Smooth muscle cell of trachea (primary cell): ENCODE data around the gene ZBTB49. TPM values are rescaled to one million over a fixed set of nuclear protein-coding genes. Genes with fewer than 3 reads are reported as not detected.

Experiments
- total RNA-seq: library from RNA; depleted of rRNA; stranded (reverse); fragments of >200 nt; gene quantifications from 2 replicates; pipeline ENCODE4 v1.2.1, GENCODE V29; 2014

Gene ZBTB49
- 2.6 and 2.9 TPM in 2 replicates for total RNA-seq

GRCh38 chr4:4289941-4290850 is at the start of gene ZBTB49, which contains the start of gene LYAR:
Gene ZBTB49 (plus strand): TSS chr4:4290251. CDS start chr4:4299946, 9,695 bp downstream.
Gene LYAR (minus strand): TSS chr4:4290154. CDS start chr4:4283742, 6,412 bp downstream.

GRCh38 chr4:4248029-4248884 is 41.8 kb upstream of the ZBTB49 start, which contains the start of gene TMEM128:
Gene TMEM128 (minus strand): TSS chr4:4248223. CDS start chr4:4248202, 21 bp downstream.

Other genes with a start within 250 kb of the ZBTB49 start
- not detected in 2 replicates for gene OTOP1, start 63.3 kb upstream of the ZBTB49 start, total RNA-seq
- 17.9 and 24.6 TPM in 2 replicates for gene TMEM128, start 42.0 kb upstream of the ZBTB49 start, total RNA-seq
- gene LYAR, start 97 bp upstream of the ZBTB49 start, total RNA-seq: 5.3 and 10.6 TPM in 2 replicates
- gene NSG1, start 96.9 kb downstream of the ZBTB49 start, total RNA-seq: 0.58 and 1.5 TPM in 2 replicates